GM23248 (cell line): ENCODE data around the gene NBPF3.
"Not testable (repeated sequence)": the region's sequence is repeated elsewhere in the genome, so short reads cannot be mapped to it uniquely, and the experiment has no call there.

Experiments used
- EZH2 ChIP-seq: fragments of 200-600 bp; sonication (generic); IDR thresholded peaks from 2 replicates; pipeline ENCODE4 v1.6.1; 2018; ENCODE audit warnings: antibody characterized with exemption, mild to moderate bottlenecking; ENCODE audit not compliant: insufficient read depth, poor library complexity, severe bottlenecking
- EZH2phosphoT487 ChIP-seq: fragments of 200-600 bp; sonication (generic); IDR thresholded peaks from 2 replicates; pipeline ENCODE4 v1.6.1; 2018; ENCODE audit warnings: antibody characterized with exemption, moderate library complexity, mild to moderate bottlenecking, low read depth; ENCODE audit not compliant: insufficient read depth

- not testable (repeated sequence) for TF ChIP-seq EZH2, EZH2phosphoT487
These were observed 15.0 kb downstream of the NBPF3 start for GRCh38 chr1:21454904-21455303.
